K562 (cell line): ENCODE data around the gene NPB. TPM values are rescaled to one million over a fixed set of nuclear protein-coding genes. Genes with fewer than 3 reads are reported as not detected.

Source experiments
- EP300 ChIP-seq: IDR thresholded peaks from 2 replicates; pipeline ENCODE4 v1.6.1; 2012; ENCODE audit warnings: low read length, improper control_type of control experiment
- ESRRB ChIP-seq: fragments of 250-450 bp; sonication (Bioruptor Pico); IDR thresholded peaks from 2 replicates; pipeline ENCODE4 v1.5.0; 2020; ENCODE audit warnings: mild to moderate bottlenecking, moderate library complexity, borderline replicate concordance
- GATAD2B ChIP-seq: fragments of 450-650 bp; IDR thresholded peaks from 2 replicates; pipeline ENCODE4 v1.6.1; 2017; ENCODE audit warnings: mild to moderate bottlenecking, borderline replicate concordance
- MAZ ChIP-seq, 2 experiments: fragments of 450-650 bp in 1 of 2; sonication (generic) in 1 of 2; formaldehyde crosslinking; IDR thresholded peaks in 1 of 2; conservative IDR thresholded peaks in 1 of 2; 2 replicates each; pipeline versions ENCODE4 v1.4.0 to v1.5.0; 2020; ENCODE audit warnings: mild to moderate bottlenecking in 1 of 2, missing genetic modification reagents in 1 of 2
- NCOA4 ChIP-seq: fragments of 450-650 bp; IDR thresholded peaks from 2 replicates; pipeline ENCODE4 v1.6.1; 2018; ENCODE audit warnings: mild to moderate bottlenecking; ENCODE audit not compliant: partially characterized antibody
- PCBP2 ChIP-seq: fragments of 200-400 bp; formaldehyde crosslinking; IDR thresholded peaks from 2 replicates; pipeline ENCODE4 v1.6.1; 2018; ENCODE audit warnings: low read length, low read depth, mild to moderate bottlenecking, moderate library complexity; ENCODE audit not compliant: poor library complexity, severe bottlenecking
- RBM22 ChIP-seq: fragments of 200-400 bp; formaldehyde crosslinking; IDR thresholded peaks from 2 replicates; pipeline ENCODE4 v1.6.1; 2018; ENCODE audit warnings: low read length, low read depth; ENCODE audit not compliant: poor library complexity, severe bottlenecking
- RBM39 ChIP-seq: fragments of 200-400 bp; formaldehyde crosslinking; optimal IDR thresholded peaks from 2 replicates; pipeline ENCODE3; 2018; ENCODE audit warnings: low read depth, low read length
- SRSF3 ChIP-seq: fragments of 200-400 bp; formaldehyde crosslinking; IDR thresholded peaks from 2 replicates; pipeline ENCODE4 v1.6.1; 2016; ENCODE audit warnings: mild to moderate bottlenecking, low read length, moderate library complexity; ENCODE audit not compliant: insufficient read depth
- THRAP3 ChIP-seq: fragments of 450-650 bp; IDR thresholded peaks from 2 replicates; pipeline ENCODE4 v1.6.1; 2016; ENCODE audit warnings: mild to moderate bottlenecking, inconsistent platforms, borderline replicate concordance
- ZNF217 ChIP-seq: sonication (generic); formaldehyde crosslinking; IDR thresholded peaks from 2 replicates; pipeline ENCODE4 v1.8.0; 2022; ENCODE audit warnings: mild to moderate bottlenecking, missing genetic modification reagents
- ZNF311 ChIP-seq: fragments of 250-450 bp; sonication (Bioruptor Pico); IDR thresholded peaks from 2 replicates; pipeline ENCODE4 v1.4.0; 2020; ENCODE audit warnings: mild to moderate bottlenecking, moderate library complexity
- ZSCAN29 ChIP-seq: fragments of 450-650 bp; IDR thresholded peaks from 2 replicates; pipeline ENCODE4 v1.6.1; 2017
- polyA plus RNA-seq, 8 experiments: library from polyadenylated mRNA; depleted of rRNA in 4 of 8; stranded (reverse) in 5 of 8; unstranded in 3 of 8; fragments of >200 nt; fragmentation: Nextera tagmentation in 2 of 8; fragmentation: Illumina TruSeq in 1 of 8; extraction: Ambion mirVana in 2 of 8; extraction: Trizol in 1 of 8; gene quantifications; 2 replicates each; pipeline versions ENCODE4 v1.2.1 to v1.2.3, GENCODE V29; 2011 to 2014; ENCODE audit warnings: inconsistent platforms in 1 of 8, missing spikeins in 1 of 8
- total RNA-seq, 7 experiments: library from RNA; depleted of rRNA in 6 of 7; stranded (reverse); fragments of >200 nt in 6 of 7; fragmentation: Illumina TruSeq in 2 of 7; extraction: Trizol in 2 of 7; gene quantifications; 2 replicates each; pipeline versions ENCODE4 v1.2.1 to v1.2.3, GENCODE V29; 2011 to 2021; ENCODE audit warnings: low replicate concordance in 1 of 7
- TF ChIP-seq, protein P1 (sequence below): fragments of 250-450 bp; sonication (Bioruptor Pico); IDR thresholded peaks from 2 replicates; pipeline ENCODE4 v1.4.0; 2020; ENCODE audit warnings: mild to moderate bottlenecking, moderate library complexity
- TF ChIP-seq, protein P2 (sequence below): sonication (generic); formaldehyde crosslinking; IDR thresholded peaks from 2 replicates; pipeline ENCODE4 v1.8.0; 2022; ENCODE audit warnings: missing genetic modification reagents, mild to moderate bottlenecking, borderline replicate concordance
- TF ChIP-seq, protein P3 (sequence below), 2 experiments: fragments of 450-650 bp in 1 of 2; sonication (generic) in 1 of 2; formaldehyde crosslinking; conservative IDR thresholded peaks; 2 replicates each; pipeline versions ENCODE4 v1.4.0 to v1.8.1; 2020 to 2022; ENCODE audit warnings: mild to moderate bottlenecking in 1 of 2, missing genetic modification reagents in 1 of 2
- TF ChIP-seq, protein P4 (sequence below): fragments of 450-650 bp; IDR thresholded peaks from 2 replicates; pipeline ENCODE4 v1.6.1; 2017; ENCODE audit warnings: antibody characterized with exemption, mild to moderate bottlenecking
- TF ChIP-seq, protein P5 (sequence below): sonication (generic); formaldehyde crosslinking; IDR thresholded peaks from 2 replicates; pipeline ENCODE4 v1.4.0; 2020; ENCODE audit warnings: mild to moderate bottlenecking, missing genetic modification reagents

Gene NPB
- total and polyA plus RNA-seq, 9 of the 15 experiments (the other 6 are each of a cell fraction or from before 2014, with no cell fraction given): 0.03 to 0.61 (median 0.14) TPM; not detected in 2

DNA sequence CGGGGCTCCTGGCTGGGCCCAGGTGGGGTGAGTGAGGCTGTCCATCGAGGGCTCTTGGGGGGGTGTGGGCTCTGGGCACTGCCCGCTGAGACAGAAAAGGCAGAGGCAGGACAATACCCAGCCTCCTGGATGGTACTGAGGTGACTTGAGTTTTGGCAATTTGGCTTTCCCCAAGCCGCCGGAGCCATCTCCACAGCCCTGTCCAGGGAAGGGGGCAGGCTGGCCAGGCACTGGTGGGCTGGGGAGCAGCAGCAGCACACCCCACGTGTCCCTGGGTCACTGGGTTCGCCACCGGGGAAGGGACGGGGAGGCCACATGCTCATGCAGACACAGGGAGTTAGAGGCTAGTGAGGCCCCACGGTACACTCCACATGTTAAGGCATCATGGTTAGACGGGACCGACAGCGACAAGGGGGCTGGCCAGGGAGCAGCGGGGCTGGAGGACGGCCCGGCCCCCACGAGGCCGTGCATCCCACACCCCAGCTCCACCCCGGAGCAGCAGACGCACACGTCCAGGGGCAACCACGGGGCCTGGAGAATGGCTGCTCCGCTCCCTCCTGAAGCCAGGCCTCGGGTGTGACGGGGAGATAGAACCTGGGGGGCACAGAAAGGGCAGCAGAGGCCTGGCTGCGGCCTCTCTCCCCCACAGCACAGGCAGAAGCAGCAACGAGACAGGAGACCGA is 33.9 kb upstream of the NPB start (continued):
- TF ChIP-seq, protein P1, sequence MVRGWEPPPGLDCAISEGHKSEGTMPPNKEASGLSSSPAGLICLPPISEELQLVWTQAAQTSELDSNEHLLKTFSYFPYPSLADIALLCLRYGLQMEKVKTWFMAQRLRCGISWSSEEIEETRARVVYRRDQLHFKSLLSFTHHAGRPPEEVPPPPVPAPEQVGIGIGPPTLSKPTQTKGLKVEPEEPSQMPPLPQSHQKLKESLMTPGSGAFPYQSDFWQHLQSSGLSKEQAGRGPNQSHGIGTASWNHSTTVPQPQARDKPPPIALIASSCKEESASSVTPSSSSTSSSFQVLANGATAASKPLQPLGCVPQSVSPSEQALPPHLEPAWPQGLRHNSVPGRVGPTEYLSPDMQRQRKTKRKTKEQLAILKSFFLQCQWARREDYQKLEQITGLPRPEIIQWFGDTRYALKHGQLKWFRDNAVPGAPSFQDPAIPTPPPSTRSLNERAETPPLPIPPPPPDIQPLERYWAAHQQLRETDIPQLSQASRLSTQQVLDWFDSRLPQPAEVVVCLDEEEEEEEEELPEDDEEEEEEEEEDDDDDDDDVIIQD (CRISPR knock-in tag): no peak
- TF ChIP-seq PCBP2 (no peak), ZNF217 (CRISPR knock-in tag) (no peak), ESRRB (CRISPR knock-in tag) (peak; percentile 72; the same call in 1 of the 2 replicates), ZSCAN29 (no peak), RBM39 (peak; percentile 38), ZNF311 (no peak), SRSF3 (no peak), EP300 (peak; percentile 5; the same call in 1 of the 2 replicates), THRAP3 (no peak), NCOA4 (no peak), GATAD2B (no peak), MAZ (CRISPR knock-in tag; conservative IDR thresholded peaks at IDR 0.05 in 1 of 2, IDR thresholded peaks at IDR 0.05 in 1 of 2) (no peak), RBM22 (peak; percentile 93)
- TF ChIP-seq, protein P2, sequence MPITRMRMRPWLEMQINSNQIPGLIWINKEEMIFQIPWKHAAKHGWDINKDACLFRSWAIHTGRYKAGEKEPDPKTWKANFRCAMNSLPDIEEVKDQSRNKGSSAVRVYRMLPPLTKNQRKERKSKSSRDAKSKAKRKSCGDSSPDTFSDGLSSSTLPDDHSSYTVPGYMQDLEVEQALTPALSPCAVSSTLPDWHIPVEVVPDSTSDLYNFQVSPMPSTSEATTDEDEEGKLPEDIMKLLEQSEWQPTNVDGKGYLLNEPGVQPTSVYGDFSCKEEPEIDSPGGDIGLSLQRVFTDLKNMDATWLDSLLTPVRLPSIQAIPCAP (CRISPR knock-in tag): no peak
- TF ChIP-seq, protein P3, sequence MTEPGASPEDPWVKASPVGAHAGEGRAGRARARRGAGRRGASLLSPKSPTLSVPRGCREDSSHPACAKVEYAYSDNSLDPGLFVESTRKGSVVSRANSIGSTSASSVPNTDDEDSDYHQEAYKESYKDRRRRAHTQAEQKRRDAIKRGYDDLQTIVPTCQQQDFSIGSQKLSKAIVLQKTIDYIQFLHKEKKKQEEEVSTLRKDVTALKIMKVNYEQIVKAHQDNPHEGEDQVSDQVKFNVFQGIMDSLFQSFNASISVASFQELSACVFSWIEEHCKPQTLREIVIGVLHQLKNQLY (CRISPR knock-in tag; conservative IDR thresholded peaks at IDR 0.05): 0 out of 4 replicates have a peak, but pooled peaks of 1 of the 2 experiments have one; percentile 46
- TF ChIP-seq, protein P4, sequence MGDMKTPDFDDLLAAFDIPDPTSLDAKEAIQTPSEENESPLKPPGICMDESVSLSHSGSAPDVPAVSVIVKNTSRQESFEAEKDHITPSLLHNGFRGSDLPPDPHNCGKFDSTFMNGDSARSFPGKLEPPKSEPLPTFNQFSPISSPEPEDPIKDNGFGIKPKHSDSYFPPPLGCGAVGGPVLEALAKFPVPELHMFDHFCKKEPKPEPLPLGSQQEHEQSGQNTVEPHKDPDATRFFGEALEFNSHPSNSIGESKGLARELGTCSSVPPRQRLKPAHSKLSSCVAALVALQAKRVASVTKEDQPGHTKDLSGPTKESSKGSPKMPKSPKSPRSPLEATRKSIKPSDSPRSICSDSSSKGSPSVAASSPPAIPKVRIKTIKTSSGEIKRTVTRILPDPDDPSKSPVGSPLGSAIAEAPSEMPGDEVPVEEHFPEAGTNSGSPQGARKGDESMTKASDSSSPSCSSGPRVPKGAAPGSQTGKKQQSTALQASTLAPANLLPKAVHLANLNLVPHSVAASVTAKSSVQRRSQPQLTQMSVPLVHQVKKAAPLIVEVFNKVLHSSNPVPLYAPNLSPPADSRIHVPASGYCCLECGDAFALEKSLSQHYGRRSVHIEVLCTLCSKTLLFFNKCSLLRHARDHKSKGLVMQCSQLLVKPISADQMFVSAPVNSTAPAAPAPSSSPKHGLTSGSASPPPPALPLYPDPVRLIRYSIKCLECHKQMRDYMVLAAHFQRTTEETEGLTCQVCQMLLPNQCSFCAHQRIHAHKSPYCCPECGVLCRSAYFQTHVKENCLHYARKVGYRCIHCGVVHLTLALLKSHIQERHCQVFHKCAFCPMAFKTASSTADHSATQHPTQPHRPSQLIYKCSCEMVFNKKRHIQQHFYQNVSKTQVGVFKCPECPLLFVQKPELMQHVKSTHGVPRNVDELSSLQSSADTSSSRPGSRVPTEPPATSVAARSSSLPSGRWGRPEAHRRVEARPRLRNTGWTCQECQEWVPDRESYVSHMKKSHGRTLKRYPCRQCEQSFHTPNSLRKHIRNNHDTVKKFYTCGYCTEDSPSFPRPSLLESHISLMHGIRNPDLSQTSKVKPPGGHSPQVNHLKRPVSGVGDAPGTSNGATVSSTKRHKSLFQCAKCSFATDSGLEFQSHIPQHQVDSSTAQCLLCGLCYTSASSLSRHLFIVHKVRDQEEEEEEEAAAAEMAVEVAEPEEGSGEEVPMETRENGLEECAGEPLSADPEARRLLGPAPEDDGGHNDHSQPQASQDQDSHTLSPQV: peak; percentile 39; the same call in 1 of the 2 replicates
- TF ChIP-seq, protein P5, sequence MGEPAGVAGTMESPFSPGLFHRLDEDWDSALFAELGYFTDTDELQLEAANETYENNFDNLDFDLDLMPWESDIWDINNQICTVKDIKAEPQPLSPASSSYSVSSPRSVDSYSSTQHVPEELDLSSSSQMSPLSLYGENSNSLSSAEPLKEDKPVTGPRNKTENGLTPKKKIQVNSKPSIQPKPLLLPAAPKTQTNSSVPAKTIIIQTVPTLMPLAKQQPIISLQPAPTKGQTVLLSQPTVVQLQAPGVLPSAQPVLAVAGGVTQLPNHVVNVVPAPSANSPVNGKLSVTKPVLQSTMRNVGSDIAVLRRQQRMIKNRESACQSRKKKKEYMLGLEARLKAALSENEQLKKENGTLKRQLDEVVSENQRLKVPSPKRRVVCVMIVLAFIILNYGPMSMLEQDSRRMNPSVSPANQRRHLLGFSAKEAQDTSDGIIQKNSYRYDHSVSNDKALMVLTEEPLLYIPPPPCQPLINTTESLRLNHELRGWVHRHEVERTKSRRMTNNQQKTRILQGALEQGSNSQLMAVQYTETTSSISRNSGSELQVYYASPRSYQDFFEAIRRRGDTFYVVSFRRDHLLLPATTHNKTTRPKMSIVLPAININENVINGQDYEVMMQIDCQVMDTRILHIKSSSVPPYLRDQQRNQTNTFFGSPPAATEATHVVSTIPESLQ: no peak
